HCT116 (cell line): ENCODE data around the gene CIRBP. TPM values are rescaled to one million over a fixed set of nuclear protein-coding genes. Genes with fewer than 3 reads are reported as not detected.

Experiments used
- ATAC-seq: fragments of 200-7000 bp; cut with Tn5 transposase; 2 replicates; pipeline ENCODE4 v1.9.1; 2020; ENCODE audit warnings: mild to moderate bottlenecking, moderate library complexity
- BruUV-seq: library from RNA; stranded (reverse); fragments of 400-500 nt; replicated peaks from 2 replicates; lab custom pipeline; 2021; lab: Mats Ljungman, UMichigan
- CTCF ChIA-PET: fragments of 300-600 bp; sonication (Branson Sonifier 250); formaldehyde crosslinking; loops from one replicate; lab custom pipeline; 2021; ENCODE audit warnings: antibody characterized with exemption; lab: Charles Lee
- POLR2A ChIA-PET: fragments of 300-600, 350-600 bp; sonication (Branson Sonifier 250); formaldehyde crosslinking; loops from one replicate; lab custom pipeline; 2021; ENCODE audit warnings: antibody characterized with exemption; lab: Charles Lee
- RAD21 ChIA-PET, 2 experiments: fragments of 300-600 bp; sonication (Branson Sonifier 250); formaldehyde crosslinking; loops; one replicate each; lab custom pipeline; 2023; ENCODE audit warnings: low total read pairs in 2 of 2; ENCODE audit not compliant: uncharacterized antibody in 2 of 2, unreplicated experiment in 2 of 2, low non-redundant PET in 1 of 2; lab: Charles Lee
- DNase-seq: peaks from one replicate; pipeline ENCODE4 v3.0.0-alpha.2; 2010; ENCODE audit warnings: low read depth, low spot score
- H2AFZ ChIP-seq: fragments of 200-600 bp; shearing (Covaris generic), sonication (generic); 2 replicates; pipeline ENCODE4 v1.6.1; 2017; ENCODE audit warnings: low read depth, mixed run types, mixed read lengths, antibody characterized with exemption, low read length; ENCODE audit not compliant: poor library complexity, severe bottlenecking
- H3K27ac ChIP-seq: 2 replicates; pipeline ENCODE4 v1.5.1; 2012; ENCODE audit warnings: low read depth, low read length
- H3K27me3 ChIP-seq: fragments of 200-600 bp; sonication (generic); 2 replicates; pipeline ENCODE4 v1.6.1; 2016; ENCODE audit warnings: mixed run types, low read length, mixed read lengths; ENCODE audit not compliant: insufficient read depth
- H3K36me3 ChIP-seq, 2 experiments: fragments of 200-500 bp in 1 of 2; fragments of 200-600 bp in 1 of 2; sonication (Bioruptor generic) in 1 of 2; sonication (generic) in 1 of 2; 2 replicates each; pipeline versions ENCODE4 v1.5.1 to v1.6.1; 2014 to 2016; ENCODE audit warnings: low read length in 2 of 2, inconsistent platforms in 1 of 2, mixed read lengths in 1 of 2, mixed run types in 1 of 2; ENCODE audit not compliant: insufficient read depth in 2 of 2, control insufficient read depth in 1 of 2
- H3K4me1 ChIP-seq, 2 experiments: fragments of 200-600 bp in 1 of 2; sonication (generic) in 1 of 2; 2 replicates each; pipeline versions ENCODE4 v1.5.1 to v1.6.1; 2012 to 2017; ENCODE audit warnings: low read length in 2 of 2, inconsistent platforms in 1 of 2, mild to moderate bottlenecking in 1 of 2, mixed read lengths in 1 of 2, mixed run types in 1 of 2, moderate library complexity in 1 of 2; ENCODE audit not compliant: insufficient read depth in 2 of 2, control insufficient read depth in 1 of 2
- H3K4me2 ChIP-seq: fragments of 200-600 bp; sonication (generic); 2 replicates; pipeline ENCODE4 v1.6.1; 2017; ENCODE audit warnings: mixed run types, low read length, mixed read lengths
- H3K4me3 ChIP-seq, 2 experiments: fragments of 200-600 bp in 1 of 2; sonication (generic) in 1 of 2; replicated peaks in 1 of 2; 2 replicates each; pipeline ENCODE4 v1.5.1; 2011 to 2016; ENCODE audit warnings: low read length in 2 of 2, control low read depth in 1 of 2, low read depth in 1 of 2, mild to moderate bottlenecking in 1 of 2, mixed read lengths in 1 of 2, mixed run types in 1 of 2
- H3K79me2 ChIP-seq: fragments of 200-600 bp; sonication (generic); 2 replicates; pipeline ENCODE4 v1.6.1; 2017; ENCODE audit warnings: mild to moderate bottlenecking, mixed run types, low read length, moderate library complexity, mixed read lengths; ENCODE audit not compliant: insufficient read depth
- H3K9ac ChIP-seq: fragments of 200-600 bp; sonication (generic); 2 replicates; pipeline ENCODE4 v1.6.1; 2016; ENCODE audit warnings: low read length, mixed read lengths
- H3K9me2 ChIP-seq: fragments of 200-600 bp; sonication (generic), shearing (Covaris generic); 2 replicates; pipeline ENCODE4 v1.6.1; 2017; ENCODE audit warnings: mixed run types, mild to moderate bottlenecking, moderate library complexity; ENCODE audit not compliant: insufficient read depth
- H3K9me3 ChIP-seq, 2 experiments: fragments of 200-500 bp in 1 of 2; fragments of 200-600 bp in 1 of 2; sonication (Bioruptor generic) in 1 of 2; sonication (generic) in 1 of 2; 2 replicates each; pipeline ENCODE4 v1.6.1; 2014 to 2017; ENCODE audit warnings: low read length in 2 of 2, mixed read lengths in 2 of 2, inconsistent platforms in 1 of 2, low read depth in 1 of 2, mild to moderate bottlenecking in 1 of 2, mixed run types in 1 of 2, moderate library complexity in 1 of 2; ENCODE audit not compliant: control insufficient read depth in 1 of 2, insufficient read depth in 1 of 2
- H4K20me1 ChIP-seq: fragments of 200-600 bp; sonication (generic), shearing (Covaris generic); 2 replicates; pipeline ENCODE4 v1.6.1; 2017; ENCODE audit warnings: mixed run types, mild to moderate bottlenecking, moderate library complexity; ENCODE audit not compliant: insufficient read depth
- ATF3 ChIP-seq: IDR thresholded peaks from 2 replicates; pipeline ENCODE4 v1.6.1; 2012
- CBX3 ChIP-seq: IDR thresholded peaks from 2 replicates; pipeline ENCODE4 v1.6.1; 2012; ENCODE audit warnings: low read depth
- CEBPB ChIP-seq: IDR thresholded peaks from 2 replicates; pipeline ENCODE4 v1.6.1; 2012; ENCODE audit warnings: low read depth
- EGR1 ChIP-seq: IDR thresholded peaks from 2 replicates; pipeline ENCODE4 v1.6.1; 2012; ENCODE audit warnings: low read depth
- ELF1 ChIP-seq: IDR thresholded peaks from 2 replicates; pipeline ENCODE4 v1.6.1; 2012; ENCODE audit warnings: low read depth, borderline replicate concordance
- EZH2 ChIP-seq: fragments of 200-600 bp; sonication (generic); IDR thresholded peaks from 2 replicates; pipeline ENCODE4 v1.6.1; 2017; ENCODE audit warnings: antibody characterized with exemption, mixed run types
- EZH2phosphoT487 ChIP-seq: fragments of 200-600 bp; IDR thresholded peaks from 2 replicates; pipeline ENCODE4 v1.6.1; 2018; ENCODE audit warnings: antibody characterized with exemption, borderline replicate concordance
- FOSL1 ChIP-seq: IDR thresholded peaks from 2 replicates; pipeline ENCODE4 v1.6.1; 2012; ENCODE audit warnings: low read depth
- POLR2A ChIP-seq: IDR thresholded peaks from 2 replicates; pipeline ENCODE4 v1.7.0; 2011; ENCODE audit warnings: borderline replicate concordance; ENCODE audit not compliant: insufficient read depth, insufficient read length; ENCODE audit errors: extremely low read depth
- POLR2AphosphoS5 ChIP-seq: IDR thresholded peaks from 2 replicates; pipeline ENCODE4 v1.6.1; 2011; ENCODE audit warnings: mild to moderate bottlenecking, low read depth, low read length, moderate library complexity
- SIN3A ChIP-seq: IDR thresholded peaks from 2 replicates; pipeline ENCODE4 v1.6.1; 2012; ENCODE audit warnings: low read depth
- SP1 ChIP-seq: IDR thresholded peaks from 2 replicates; pipeline ENCODE4 v1.6.1; 2012; ENCODE audit warnings: low read depth
- SRF ChIP-seq: IDR thresholded peaks from 2 replicates; pipeline ENCODE4 v1.6.1; 2012; ENCODE audit warnings: low read depth
- YY1 ChIP-seq: IDR thresholded peaks from 2 replicates; pipeline ENCODE4 v1.6.1; 2011; ENCODE audit warnings: low read length, low read depth, moderate library complexity, mild to moderate bottlenecking; ENCODE audit not compliant: insufficient replicate concordance; ENCODE audit errors: extremely low read depth
- ZFX ChIP-seq: fragments of 450-650 bp; IDR thresholded peaks from 2 replicates; pipeline ENCODE4 v1.6.1; 2017
- intact Hi-C: fragments of 100-400 bp; cut with micrococcal nuclease; formaldehyde crosslinking; loops from 2 replicates; pipeline ENCODE4 v1.10.0; 2022
- total RNA-seq: library from RNA; stranded (reverse); gene quantifications from one replicate; pipeline ENCODE4 v1.2.1, GENCODE V29; 2021; ENCODE audit not compliant: unreplicated experiment
- TF ChIP-seq, protein P1 (sequence below): IDR thresholded peaks from 2 replicates; pipeline ENCODE4 v1.6.1; 2012; ENCODE audit warnings: low read depth
- TF ChIP-seq, protein P2 (sequence below), 3 experiments: fragments of 200-600 bp in 1 of 3; sonication (generic) in 1 of 3; IDR thresholded peaks in 2 of 3; conservative IDR thresholded peaks in 1 of 3; 2 replicates each; pipeline ENCODE4 v1.5.1; 2012 to 2017; ENCODE audit warnings: low read depth in 2 of 3, low read length in 2 of 3, antibody characterized with exemption in 1 of 3, borderline replicate concordance in 1 of 3, control low read depth in 1 of 3, mild to moderate bottlenecking in 1 of 3, mixed read lengths in 1 of 3, mixed run types in 1 of 3, moderate library complexity in 1 of 3; ENCODE audit not compliant: insufficient read depth in 1 of 3
- TF ChIP-seq, protein P3 (sequence below): IDR thresholded peaks from 2 replicates; pipeline ENCODE4 v1.6.1; 2011; ENCODE audit warnings: mild to moderate bottlenecking, low read length, moderate library complexity; ENCODE audit not compliant: insufficient replicate concordance; ENCODE audit errors: extremely low read depth
- TF ChIP-seq, protein P4 (sequence below): IDR thresholded peaks from 2 replicates; pipeline ENCODE4 v1.6.1; 2012

Gene CIRBP
- total RNA-seq, 1 experiment from 2014 or later, result 276 TPM

GRCh38 chr19:1249298-1249989 is 19.7 kb upstream of the CIRBP start:
- peaks cover 11 to 28% of the 10 kb centered on the region in 2 experiments for H3K36me3 ChIP-seq
- no peaks in the 10 kb centered on the region for H3K27me3 ChIP-seq
- H3K79me2 ChIP-seq, result peaks cover 59% of the 10 kb centered on the region
- intact Hi-C loops, result loop anchor here (1.0 to 10.0 kb wide), 3 partner anchors 17 to 455 kb away; partner anchors contain the start of genes CNN2, PTBP1, RNU6-2 and TMEM259
- CTCF ChIA-PET, result interaction anchor here (1.0 kb wide), 1 partner anchor 17 kb away, joined by 7 read pairs; no protein-coding TSS in a partner anchor
- no TSS peak for BruUV-seq
- ATAC-seq (peak; percentile 45), DNase-seq (peak; percentile 89)
- RAD21 ChIA-PET, result no interaction called here
- peak overlapping the region; percentile 99 for H3K4me2 ChIP-seq
- H3K9ac ChIP-seq, result peak overlapping the region; percentile 99
- H3K27ac ChIP-seq, result peak overlapping the region; percentile 100
- H3K9me3 ChIP-seq, result no peaks in the 10 kb centered on the region
- no peaks in the 10 kb centered on the region for H3K9me2 ChIP-seq
- no peak overlapping the region for H2AFZ ChIP-seq
- H4K20me1 ChIP-seq, result peaks cover 8% of the 10 kb centered on the region; the same call in 1 of the 2 replicates
- POLR2A ChIA-PET, result interaction anchor here (0.7 to 1.0 kb wide), 2 partner anchors 16 to 17 kb away, joined by 3 read pairs; no protein-coding TSS in a partner anchor
- peaks cover 45 to 74% of the 10 kb centered on the region in 2 experiments for H3K4me1 ChIP-seq
- H3K4me3 ChIP-seq, result peak overlapping the region; percentile 68 to 74
- no peak for TF ChIP-seq SRF
- TF ChIP-seq ATF3, result no peak
- no peak for TF ChIP-seq CBX3
- TF ChIP-seq, protein P1, sequence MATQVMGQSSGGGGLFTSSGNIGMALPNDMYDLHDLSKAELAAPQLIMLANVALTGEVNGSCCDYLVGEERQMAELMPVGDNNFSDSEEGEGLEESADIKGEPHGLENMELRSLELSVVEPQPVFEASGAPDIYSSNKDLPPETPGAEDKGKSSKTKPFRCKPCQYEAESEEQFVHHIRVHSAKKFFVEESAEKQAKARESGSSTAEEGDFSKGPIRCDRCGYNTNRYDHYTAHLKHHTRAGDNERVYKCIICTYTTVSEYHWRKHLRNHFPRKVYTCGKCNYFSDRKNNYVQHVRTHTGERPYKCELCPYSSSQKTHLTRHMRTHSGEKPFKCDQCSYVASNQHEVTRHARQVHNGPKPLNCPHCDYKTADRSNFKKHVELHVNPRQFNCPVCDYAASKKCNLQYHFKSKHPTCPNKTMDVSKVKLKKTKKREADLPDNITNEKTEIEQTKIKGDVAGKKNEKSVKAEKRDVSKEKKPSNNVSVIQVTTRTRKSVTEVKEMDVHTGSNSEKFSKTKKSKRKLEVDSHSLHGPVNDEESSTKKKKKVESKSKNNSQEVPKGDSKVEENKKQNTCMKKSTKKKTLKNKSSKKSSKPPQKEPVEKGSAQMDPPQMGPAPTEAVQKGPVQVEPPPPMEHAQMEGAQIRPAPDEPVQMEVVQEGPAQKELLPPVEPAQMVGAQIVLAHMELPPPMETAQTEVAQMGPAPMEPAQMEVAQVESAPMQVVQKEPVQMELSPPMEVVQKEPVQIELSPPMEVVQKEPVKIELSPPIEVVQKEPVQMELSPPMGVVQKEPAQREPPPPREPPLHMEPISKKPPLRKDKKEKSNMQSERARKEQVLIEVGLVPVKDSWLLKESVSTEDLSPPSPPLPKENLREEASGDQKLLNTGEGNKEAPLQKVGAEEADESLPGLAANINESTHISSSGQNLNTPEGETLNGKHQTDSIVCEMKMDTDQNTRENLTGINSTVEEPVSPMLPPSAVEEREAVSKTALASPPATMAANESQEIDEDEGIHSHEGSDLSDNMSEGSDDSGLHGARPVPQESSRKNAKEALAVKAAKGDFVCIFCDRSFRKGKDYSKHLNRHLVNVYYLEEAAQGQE, result no peak
- no peak for TF ChIP-seq FOSL1
- no peak for TF ChIP-seq ZFX
- TF ChIP-seq SP1, result no peak
- peak; percentile 95 for TF ChIP-seq SIN3A
- TF ChIP-seq, protein P2, sequence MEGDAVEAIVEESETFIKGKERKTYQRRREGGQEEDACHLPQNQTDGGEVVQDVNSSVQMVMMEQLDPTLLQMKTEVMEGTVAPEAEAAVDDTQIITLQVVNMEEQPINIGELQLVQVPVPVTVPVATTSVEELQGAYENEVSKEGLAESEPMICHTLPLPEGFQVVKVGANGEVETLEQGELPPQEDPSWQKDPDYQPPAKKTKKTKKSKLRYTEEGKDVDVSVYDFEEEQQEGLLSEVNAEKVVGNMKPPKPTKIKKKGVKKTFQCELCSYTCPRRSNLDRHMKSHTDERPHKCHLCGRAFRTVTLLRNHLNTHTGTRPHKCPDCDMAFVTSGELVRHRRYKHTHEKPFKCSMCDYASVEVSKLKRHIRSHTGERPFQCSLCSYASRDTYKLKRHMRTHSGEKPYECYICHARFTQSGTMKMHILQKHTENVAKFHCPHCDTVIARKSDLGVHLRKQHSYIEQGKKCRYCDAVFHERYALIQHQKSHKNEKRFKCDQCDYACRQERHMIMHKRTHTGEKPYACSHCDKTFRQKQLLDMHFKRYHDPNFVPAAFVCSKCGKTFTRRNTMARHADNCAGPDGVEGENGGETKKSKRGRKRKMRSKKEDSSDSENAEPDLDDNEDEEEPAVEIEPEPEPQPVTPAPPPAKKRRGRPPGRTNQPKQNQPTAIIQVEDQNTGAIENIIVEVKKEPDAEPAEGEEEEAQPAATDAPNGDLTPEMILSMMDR (IDR thresholded peaks at IDR 0.05 in 2 of 3, conservative IDR thresholded peaks at IDR 0.05 in 1 of 3; ENCODE audit: borderline replicate concordance in 1 of 3, insufficient read depth in 1 of 3, low read depth in 2 of 3, low read length in 2 of 3), result no peak
- no peak for TF ChIP-seq YY1
- peak; percentile 92 for TF ChIP-seq POLR2AphosphoS5
- no peak for TF ChIP-seq ELF1
- peak; percentile 43 for TF ChIP-seq POLR2A
- TF ChIP-seq, protein P3, sequence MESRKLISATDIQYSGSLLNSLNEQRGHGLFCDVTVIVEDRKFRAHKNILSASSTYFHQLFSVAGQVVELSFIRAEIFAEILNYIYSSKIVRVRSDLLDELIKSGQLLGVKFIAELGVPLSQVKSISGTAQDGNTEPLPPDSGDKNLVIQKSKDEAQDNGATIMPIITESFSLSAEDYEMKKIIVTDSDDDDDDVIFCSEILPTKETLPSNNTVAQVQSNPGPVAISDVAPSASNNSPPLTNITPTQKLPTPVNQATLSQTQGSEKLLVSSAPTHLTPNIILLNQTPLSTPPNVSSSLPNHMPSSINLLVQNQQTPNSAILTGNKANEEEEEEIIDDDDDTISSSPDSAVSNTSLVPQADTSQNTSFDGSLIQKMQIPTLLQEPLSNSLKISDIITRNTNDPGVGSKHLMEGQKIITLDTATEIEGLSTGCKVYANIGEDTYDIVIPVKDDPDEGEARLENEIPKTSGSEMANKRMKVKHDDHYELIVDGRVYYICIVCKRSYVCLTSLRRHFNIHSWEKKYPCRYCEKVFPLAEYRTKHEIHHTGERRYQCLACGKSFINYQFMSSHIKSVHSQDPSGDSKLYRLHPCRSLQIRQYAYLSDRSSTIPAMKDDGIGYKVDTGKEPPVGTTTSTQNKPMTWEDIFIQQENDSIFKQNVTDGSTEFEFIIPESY, result peak; percentile 18
- TF ChIP-seq EGR1, result peak; percentile 74; the same call in 1 of the 2 replicates
- TF ChIP-seq EZH2phosphoT487, result no peak
- no peak for TF ChIP-seq CEBPB
- no peak for TF ChIP-seq EZH2
- TF ChIP-seq, protein P4, sequence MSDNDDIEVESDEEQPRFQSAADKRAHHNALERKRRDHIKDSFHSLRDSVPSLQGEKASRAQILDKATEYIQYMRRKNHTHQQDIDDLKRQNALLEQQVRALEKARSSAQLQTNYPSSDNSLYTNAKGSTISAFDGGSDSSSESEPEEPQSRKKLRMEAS, result no peak
